HG03066 (cell line): ENCODE measurements around the gene PALM.
A peak's percentile ranks its signal among the peaks of the same experiment; 100 is the strongest.

Experiments used
- ATAC-seq: cut with Tn5 transposase; IDR thresholded peaks from one replicate; pipeline ENCODE4 v1.9.1; 2021; ENCODE audit warnings: low read depth; ENCODE audit not compliant: unreplicated experiment

The PALM gene

DNA sequence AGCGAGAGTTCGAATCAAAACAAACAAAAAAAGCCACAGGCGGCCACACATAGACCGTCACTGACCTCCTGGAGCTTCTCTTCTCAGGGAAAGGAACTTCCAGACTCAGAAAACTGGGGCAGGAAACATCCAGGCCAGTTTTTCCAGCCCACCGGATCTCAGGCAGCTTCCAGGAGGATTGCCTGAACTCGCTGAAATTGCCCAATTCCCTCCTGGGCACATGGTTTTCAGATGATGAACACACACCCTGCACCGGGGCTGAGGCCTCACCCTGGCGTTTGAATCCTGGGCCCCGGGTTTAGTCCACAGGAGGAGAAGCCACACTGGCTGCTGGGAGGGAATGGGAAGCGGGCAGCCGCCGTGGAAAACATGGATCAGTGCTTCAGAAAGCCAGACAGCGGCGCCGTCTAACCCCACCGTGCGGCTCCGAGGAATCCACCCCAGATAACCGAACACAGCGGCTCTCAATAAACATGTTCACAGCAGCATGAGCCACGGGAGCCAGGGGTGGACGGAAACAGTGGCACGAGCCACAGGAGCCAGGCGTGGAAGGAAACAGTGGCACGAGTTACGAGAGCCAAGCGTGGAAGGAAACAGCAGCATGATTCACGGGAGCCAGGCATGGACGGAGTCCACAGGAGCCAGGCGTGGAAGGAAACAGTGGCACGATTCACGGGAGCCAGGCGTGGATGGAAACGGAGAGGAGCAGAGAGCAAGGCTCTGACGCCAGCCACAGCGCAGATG is 70.3 kb downstream of the PALM start:
- ATAC-seq = no peak

DNA sequence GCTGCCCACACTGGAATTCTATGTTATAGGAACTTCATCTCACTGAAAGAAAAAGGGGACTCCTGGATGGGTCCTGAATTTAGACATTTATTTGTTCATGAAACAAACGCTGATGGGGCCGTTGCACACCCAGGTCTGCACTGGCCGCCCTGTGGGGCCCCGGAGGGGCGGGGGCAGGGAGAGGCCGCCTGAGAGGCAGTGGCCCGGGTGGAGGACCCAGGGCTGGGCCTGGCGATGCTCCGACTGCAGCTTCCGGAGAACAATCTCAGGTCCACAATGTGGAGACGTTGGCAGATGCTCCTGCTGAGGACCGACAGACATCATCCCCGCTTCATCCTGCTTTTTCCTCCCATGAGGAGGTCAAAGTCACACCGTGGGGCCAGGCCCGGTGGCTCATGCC is 72.2 kb downstream of the PALM start:
- no peak for ATAC-seq

DNA sequence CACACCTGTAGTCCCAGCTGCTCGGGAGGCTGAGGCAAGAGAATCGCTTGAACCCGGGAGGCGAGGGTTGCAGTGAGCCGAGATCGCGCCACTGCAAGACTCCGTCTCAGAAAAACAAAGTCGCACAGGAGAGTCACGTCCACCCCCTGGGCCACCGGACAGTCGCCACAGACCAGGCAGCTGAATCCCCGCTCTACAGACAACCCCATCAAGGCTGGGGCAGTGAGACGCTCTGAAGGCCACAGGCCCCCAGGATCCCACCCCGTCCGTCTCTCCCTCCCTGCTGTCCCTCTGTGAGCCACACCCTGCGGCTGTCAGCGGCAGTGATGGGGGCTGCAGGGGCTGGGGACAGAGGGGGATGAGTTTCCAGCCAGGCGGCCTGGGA is 73.1 kb downstream of the PALM start:
- ATAC-seq = no peak

DNA sequence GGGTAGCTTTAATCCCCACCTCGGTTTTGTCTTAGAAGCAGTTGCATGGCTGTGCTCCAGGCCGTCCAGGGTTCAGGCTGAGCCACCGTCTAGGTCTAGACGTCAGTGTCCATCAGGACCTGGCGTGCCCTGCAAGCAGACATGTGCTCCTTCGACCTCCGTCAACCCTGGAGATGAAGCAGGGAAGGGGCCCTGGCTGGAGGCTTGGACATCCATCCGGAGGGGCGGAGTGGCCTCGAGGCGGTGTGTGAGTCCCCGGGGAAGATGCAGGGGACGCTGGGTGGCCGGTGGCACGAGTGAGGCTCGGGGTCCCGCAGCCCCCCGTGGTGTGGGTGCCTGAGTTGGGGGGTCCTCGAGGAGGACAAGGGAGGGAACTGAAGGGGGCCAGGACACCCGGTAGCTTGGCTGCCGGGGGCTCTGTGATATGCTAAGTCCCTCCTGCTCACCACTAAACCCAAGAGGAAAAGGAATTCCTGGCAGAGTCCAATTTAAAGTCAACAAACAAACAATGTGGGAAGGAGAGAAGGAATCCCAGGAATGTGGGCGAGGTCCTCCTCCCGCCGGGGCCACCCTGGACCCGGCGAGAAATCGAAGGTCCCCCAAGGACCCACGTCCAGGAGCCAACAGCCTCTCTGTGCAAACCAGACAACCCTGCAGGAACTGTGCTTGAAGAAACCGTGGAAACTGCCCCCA is 73.6 kb downstream of the PALM start:
- no peak for ATAC-seq

DNA sequence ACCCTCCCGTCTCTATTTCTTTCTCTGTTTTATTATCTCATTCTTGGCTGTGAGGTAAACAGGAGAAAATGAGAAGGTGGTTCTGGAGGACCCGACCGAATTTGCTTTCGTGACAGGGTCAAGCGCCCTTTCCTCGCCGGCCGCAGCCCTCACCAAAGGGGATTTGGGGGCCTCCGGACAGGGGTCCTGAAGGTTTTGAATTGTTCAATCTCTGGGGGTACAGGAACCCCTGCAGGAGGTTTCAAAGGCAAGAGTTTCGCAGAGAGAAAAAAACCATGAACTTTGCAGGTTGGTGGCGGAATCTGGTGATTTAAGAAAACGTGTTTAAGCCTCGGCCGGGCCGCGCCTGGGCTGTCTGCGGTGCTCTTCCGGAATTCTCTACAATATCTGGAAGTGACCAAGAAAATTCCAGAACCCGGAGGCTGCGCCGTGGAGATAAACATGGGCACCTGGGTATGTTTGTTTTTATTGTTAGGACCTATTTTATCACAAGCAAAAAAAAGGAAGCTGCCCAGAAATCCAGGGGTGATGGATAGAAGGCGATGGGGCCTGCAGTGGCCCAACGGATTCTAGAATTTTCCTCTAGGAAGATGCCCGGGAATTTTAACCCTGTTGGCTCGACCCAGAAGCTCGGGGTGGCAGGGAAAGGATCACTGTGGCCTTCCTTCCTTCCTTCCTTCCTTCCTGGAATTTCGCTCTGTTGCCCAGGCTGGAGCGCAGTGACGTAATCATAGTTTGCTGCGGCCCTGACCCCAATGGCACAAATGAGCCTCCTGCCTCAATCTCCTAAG is 74.3 kb downstream of the PALM start:
- ATAC-seq = no peak

DNA sequence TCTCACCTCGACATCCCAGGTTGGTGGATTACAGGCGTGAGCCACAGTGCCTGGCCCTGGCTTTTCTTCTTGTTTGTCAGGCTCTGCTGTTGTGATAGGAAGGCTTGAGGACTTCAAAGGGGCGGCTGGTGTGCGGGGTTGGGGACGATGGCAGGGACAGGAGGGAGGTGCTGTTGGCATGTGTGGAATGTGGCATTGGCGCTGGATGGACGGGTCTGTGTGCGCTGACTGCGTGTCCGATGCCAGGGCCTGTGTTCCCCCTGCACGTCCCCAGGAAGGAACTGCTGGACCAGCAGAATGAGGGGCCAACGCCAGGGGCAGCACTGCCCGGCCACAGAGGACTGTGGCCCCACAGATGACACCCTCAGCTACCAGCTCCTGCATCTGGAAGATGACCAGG is 75.8 kb downstream of the PALM start:
- no peak for ATAC-seq

DNA sequence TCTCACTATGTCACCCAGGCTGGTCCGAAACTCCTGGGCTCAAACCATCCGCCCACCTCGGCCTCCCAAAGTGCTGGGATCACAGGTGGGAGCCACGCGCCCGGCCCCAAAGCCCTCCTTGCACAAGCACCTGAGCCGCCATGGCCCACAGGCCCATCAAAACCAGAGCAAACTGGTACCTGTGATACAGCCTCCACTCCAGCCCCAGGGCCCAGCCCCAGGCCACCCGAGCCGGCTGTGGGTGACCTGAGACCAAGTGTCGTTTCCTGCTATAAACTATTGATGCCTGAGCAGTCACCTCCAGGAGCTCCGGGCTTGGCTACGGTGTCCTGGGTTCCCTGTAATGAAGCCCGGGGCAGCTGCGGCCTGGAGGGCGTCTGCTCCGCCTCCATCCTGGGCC is 78.8 kb downstream of the PALM start:
- no peak for ATAC-seq

DNA sequence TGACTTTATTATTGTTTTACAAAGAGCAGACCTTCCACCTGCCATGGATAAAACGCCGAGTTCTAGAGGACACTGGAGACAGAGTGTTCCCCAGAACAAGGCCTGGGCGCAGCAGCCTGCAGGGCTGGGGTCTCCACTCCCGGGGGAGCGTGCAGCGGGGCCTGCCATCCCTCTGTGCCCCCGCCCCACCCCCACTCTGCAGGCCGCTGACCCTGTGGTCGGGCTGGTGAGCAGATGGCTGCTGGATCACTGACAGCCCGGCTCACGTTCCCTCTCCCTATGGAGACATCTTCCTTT is 79.9 kb downstream of the PALM start:
- ATAC-seq = no peak

DNA sequence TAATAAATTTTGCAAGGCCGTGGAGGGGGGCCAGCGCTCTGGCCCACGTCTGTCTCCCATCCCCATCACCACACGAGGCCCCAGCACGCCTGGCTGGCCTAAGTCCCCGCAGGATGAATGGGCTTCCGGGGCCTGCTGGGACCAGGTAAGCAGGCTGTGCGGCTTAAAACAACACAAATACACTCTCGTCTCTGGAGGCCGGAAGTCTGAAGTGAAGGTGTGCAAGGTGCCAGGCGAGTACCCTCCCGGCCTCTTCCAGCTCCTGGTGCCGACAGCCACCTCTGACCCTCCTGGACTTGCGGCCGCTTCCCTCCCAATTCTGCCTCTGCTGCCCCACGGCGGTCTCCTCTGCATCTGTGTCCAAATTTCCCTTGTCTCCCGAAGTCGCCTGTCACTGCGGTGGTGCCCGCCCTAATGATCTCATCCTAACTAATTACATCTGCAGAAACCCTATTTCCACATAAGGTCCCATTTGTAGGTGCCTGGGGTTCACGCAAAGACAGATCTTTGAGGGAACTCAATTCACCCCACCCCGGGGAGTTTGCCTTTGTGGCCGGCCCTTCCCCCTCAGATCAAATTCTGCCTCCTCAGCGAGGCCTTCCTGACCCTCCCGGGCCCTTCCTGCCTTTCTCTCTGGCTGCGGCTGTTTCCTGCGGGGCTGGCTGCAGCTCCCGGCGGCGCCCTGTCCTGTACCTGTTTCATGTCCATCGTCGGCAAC is 80.4 kb downstream of the PALM start:
- ATAC-seq = no peak

DNA sequence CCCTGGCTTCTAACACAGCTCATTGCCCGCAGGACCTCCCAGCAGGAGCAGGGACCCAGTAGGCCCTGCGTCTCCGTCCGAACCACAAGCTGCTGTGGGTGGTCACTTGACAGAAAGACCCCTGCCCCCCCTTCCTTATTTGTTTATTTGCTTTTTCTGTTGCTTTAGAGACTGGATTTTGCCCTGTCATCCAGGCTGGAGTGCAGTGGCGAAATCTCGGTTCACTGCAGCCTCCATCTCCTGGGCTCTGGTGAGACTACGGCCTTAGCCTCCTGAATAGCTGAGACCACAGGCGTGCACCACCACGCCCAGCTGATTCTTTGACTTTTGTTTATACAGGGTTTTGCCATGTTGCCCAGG is 80.9 kb downstream of the PALM start:
- no peak for ATAC-seq

DNA sequence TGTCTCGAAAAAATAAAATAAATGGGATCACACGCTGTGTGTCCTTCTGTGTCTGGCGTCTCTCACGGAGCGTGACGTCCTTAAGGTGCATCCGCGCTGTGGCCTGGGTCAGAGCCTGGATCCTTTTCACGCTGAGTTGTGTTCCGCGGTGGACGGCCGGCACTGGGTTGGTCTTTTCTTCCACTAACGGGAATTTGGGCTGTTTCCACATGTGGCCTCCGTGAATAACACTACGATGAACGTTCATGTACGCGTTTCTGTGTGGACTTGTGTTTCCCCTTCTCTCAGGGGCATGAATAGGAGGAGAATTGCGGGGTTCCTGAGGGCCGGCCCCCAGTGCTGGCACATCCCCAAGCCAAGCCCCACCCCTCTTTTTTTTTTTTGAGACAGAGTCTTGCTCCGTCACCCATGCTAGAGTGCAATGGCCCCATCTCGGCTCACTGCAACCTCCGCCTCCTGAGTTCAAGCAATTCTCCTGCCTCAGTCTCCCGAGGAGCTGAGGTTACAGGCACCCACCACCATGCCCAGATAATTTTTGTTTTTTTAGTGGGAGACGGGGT is 82.4 kb downstream of the PALM start:
- ATAC-seq = no peak

DNA sequence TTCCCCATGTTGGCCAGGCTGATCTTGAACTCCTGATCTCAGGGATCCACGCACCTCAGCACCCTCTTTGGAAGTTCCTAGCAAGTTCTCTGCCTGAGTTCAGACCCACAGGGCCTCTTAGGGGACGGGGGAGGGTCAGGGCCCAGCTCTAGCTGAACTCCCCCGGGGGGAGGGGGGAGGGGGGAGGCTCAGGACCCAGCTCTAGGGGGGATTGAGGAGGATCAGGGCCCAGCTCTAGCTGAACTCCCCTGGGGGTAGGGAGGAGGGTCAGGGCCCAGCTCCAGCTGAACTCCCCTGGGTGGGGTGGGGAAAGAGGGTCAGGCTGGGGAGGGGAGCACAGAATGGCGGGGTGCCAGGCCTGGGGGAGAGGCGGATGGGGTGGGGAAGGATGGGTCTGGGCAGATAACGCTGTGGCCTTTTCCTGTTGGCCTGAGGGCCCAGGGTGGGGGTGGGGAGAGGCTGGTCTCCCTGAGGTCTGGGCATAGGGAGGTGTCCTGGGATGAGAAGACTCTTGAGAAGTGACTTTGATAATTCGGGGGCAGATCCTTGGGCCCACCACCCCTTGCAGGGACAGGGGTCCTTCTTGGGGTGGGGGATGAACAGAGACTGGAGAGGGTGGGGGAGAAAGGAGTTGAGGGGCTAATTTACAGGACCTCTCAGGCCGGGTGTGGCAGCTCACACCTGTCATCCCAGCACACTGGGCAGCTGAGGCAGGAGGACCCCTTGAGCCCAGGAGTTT is 83.0 kb downstream of the PALM start:
- no peak for ATAC-seq

DNA sequence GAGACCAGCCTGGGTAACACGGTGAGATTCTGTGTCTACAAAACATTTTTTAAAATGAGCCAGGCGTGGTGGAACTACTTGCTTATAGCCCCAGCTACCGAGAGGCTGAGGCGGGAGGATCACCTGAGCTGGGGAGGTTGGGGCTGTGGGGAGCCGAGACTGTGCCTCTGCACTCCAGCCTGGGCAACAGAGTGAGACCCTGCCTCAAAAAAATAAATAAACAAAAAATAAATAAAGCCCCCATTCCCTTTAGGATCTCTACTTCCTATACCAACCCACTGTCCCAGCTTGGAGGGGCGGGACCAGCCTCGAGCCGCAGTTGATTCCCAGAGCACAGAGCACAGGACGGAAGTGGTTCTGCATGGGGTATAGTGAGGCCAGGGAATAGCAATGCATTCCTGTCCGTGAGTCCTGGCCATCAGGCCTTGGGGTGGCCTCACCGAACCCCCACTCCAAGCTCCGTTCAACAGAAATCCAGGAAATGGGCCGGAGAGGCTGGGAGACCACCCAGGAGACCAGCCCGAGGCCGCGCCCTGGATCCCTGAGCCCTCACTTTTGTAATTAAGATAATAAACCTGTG is 83.7 kb downstream of the PALM start:
- ATAC-seq = no peak

DNA sequence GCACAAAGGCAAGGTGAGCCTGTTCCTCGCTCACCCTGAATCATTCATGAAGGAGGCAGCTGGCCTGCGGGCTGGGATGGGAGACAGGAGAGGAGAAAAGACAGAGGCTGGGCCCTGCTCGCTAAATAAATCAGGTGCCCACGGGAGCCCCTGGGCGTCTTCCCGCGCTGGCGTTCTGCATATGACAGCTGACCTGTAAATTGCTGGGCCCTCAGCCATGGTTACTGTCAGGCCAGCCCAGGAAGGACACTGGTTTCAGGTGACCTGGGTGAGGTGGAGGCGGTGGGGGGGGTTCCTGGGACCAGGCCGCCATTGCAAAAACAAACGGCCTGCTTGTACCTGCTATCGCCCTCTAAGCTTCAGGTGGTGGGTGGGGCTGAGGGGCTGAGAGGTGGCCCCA is 85.1 kb downstream of the PALM start:
- ATAC-seq = no peak

DNA sequence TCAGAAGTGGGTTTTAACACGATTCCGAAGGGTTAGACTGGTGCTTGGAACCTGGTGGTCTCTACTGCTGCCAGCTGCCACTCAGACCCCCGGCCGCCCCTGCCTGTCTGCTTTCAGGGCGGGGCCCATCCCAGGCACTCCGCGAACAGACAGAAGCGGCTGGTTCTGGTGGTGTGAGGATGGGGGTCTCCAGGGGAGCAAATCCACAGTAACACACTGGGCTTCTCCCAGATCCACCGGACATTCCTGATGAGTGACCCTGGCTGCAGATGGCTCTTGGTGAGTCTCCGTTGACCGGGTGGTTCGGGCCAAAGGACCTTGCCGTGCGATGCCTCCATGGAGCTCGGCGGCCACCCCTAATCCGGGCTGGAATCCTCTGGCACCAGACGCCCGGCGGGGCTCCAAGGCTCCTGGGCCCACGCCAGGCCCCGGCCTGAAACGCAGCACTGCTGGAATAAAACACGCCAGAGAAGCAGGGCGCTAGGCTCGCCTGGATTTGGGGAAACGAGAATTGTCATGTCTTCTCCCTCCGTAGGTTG is 86.4 kb downstream of the PALM start:
- ATAC-seq = no peak

DNA sequence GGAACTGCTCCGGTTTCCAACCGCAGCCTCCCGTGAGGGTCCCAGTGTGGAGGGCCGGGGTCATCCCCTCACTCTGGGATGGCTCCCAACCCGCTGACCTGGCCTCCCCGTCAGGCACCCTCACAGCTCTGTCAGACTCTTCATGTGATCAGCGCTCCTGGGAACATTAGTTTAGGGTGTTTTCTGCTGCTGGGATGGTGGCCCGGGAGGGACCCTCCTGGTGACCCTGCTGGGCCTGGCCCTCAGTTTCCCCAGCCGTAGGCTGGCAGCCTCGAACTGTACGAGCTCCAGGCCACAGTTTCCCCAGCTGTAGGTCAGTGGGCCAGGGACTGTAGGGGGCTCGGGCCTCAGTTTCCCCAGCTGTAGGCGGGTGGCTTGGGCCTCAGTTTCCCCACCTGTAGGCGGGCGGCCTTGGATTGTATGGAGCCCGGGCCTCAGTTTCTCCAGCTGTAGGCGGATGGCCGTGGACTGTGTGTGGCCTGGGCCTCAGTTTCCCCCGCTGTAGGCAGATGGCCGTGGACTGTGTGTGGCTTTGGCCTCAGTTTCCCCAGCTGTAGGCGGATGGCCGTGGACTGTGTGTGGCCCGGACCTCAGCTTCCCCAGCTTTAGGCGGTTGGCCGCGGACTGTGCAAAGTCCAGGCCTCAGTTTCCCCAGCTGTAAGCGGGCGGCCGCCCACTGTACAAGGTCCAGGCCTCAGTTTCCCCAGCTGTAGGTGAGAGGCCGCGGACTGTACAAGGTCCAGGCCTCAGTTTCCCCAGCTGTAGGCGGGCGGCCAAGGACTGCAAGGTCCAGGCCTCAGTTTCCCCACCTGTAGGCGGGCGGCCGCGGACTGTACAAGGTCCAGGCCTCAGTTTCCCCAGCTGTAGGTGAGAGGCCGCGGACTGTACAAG is 87.2 kb downstream of the PALM start:
- ATAC-seq = no peak

DNA sequence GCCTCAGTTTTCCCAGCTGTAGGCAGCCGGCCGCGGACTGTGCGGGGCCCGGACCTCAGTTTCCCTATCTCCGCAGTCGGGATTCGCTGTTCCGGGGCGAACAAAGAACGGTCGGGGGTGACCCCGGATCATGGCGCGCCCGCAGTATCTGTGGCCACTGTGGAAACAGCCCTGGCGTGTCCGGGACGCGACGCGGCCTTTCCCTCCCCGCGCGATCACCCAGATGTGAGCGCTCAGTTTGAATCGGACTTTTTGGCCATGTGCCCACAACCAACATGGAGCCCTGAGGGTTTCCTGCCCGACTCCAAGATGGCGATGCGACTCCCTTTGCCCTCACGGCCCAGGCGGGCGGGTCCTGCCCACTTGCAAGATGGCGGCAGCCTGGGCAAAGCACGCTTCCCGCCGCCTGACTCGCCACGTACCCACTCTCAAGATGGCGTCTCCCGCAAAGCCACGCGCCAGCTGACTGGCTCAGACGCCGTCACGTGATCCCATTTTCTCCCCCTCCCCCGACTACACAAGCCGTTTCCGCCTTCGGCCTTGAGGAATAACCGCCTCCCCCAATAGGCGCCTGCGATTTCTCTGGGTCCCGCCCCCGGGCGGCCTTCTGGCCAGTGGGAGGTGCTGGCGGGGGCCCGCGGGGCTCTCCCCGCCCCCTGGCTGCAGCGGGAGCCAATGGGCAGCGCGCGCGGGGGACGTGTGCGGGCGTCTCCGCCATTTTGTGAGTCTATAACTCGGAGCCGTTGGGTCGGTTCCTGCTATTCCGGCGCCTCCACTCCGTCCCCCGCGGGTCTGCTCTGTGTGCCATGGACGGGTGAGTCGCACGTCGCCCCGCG is 88.2 kb downstream of the PALM start, which contains the start of gene PTBP1:
PTBP1 (plus strand) TSS at position 761 of the 836 bp plus-strand sequence; CDS start at position 807, 46 bp downstream.
- ATAC-seq = peak; percentile 75
